ENCODE data around the gene GNB1L. TPM values are rescaled to one million over a fixed set of nuclear protein-coding genes. Genes with fewer than 3 reads are reported as not detected.
A peak's percentile ranks its signal among the peaks of the same experiment; 100 is the strongest.

The GNB1L gene
- total RNA-seq, 1 donor from 2014 or later, result 5.0 TPM

DNA sequence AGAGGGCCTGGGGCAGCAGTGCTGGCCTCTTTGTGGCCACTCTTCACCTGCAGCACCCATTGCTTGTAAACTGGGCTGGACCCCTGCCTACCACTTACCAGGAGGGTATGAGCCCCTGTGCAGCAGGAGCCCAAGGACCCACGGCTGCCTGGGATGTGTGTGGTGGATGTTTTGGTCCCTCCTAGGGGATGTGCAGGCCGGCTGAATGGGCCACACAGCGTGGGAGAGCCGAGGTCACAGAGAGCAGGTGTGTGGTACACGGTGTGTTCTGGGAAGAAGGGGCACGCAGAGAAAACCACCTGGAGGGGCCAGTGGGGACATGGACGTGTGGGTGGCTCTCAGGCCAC, 19.3 kb upstream of the GNB1L start:
- Mint-ChIP-seq H3K27ac (ENCODE audit: unreplicated experiment) (no peak overlapping the region), H3K27me3 (ENCODE audit: unreplicated experiment) (peaks cover under 1% of the 10 kb centered on the region), H3K36me3 (ENCODE audit: unreplicated experiment) (no peaks in the 10 kb centered on the region), H3K4me3 (ENCODE audit: unreplicated experiment) (no peak overlapping the region), H3K9me3 (ENCODE audit: unreplicated experiment) (peaks cover 2% of the 10 kb centered on the region), H3K4me1 (ENCODE audit: low read depth, unreplicated experiment) (no peaks in the 10 kb centered on the region)
- DNase-seq, result no peak
- TF ChIP-seq, protein P1, sequence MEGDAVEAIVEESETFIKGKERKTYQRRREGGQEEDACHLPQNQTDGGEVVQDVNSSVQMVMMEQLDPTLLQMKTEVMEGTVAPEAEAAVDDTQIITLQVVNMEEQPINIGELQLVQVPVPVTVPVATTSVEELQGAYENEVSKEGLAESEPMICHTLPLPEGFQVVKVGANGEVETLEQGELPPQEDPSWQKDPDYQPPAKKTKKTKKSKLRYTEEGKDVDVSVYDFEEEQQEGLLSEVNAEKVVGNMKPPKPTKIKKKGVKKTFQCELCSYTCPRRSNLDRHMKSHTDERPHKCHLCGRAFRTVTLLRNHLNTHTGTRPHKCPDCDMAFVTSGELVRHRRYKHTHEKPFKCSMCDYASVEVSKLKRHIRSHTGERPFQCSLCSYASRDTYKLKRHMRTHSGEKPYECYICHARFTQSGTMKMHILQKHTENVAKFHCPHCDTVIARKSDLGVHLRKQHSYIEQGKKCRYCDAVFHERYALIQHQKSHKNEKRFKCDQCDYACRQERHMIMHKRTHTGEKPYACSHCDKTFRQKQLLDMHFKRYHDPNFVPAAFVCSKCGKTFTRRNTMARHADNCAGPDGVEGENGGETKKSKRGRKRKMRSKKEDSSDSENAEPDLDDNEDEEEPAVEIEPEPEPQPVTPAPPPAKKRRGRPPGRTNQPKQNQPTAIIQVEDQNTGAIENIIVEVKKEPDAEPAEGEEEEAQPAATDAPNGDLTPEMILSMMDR (IDR thresholded peaks at IDR 0.05; ENCODE audit: partially characterized antibody, unreplicated experiment), result no peak

- Mint-ChIP-seq H3K27me3 (ENCODE audit: unreplicated experiment) (peaks cover 2% of the 10 kb centered on the region), H3K36me3 (ENCODE audit: unreplicated experiment) (no peaks in the 10 kb centered on the region), H3K27ac (ENCODE audit: unreplicated experiment) (no peak overlapping the region), H3K4me1 (ENCODE audit: low read depth, unreplicated experiment) (no peaks in the 10 kb centered on the region), H3K4me3 (ENCODE audit: unreplicated experiment) (no peak overlapping the region), H3K9me3 (ENCODE audit: unreplicated experiment) (no peaks in the 10 kb centered on the region)
- TF ChIP-seq, protein P1 (IDR thresholded peaks at IDR 0.05; ENCODE audit: partially characterized antibody, unreplicated experiment), result no peak
- peak; percentile 7 for DNase-seq
These were observed 18.7 kb upstream of the GNB1L start for GRCh38 chr22:19873138-19873959.

DNA sequence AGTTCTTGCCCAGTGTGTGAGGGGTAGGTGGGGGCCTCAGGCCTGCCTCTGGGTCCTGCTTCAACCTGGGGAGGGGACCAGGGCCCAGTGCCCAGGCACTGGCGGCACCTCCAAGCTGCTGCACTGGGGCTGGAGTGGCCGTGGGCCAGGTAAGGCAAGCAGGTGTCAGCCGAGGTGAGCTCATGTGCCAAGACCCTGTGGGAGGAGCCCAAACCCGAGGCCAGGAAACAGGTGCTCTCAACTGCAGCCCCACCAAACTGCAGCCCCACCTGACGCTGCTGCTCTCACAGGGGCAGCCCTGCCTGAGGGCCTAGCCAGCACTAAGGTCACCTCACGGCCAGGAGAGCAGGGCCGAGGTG, 18.1 kb upstream of the GNB1L start:
- H3K27me3 Mint-ChIP-seq (ENCODE audit: unreplicated experiment), result peaks cover 2% of the 10 kb centered on the region
- no peaks in the 10 kb centered on the region for H3K4me1 Mint-ChIP-seq (ENCODE audit: low read depth, unreplicated experiment)
- TF ChIP-seq, protein P1 (IDR thresholded peaks at IDR 0.05; ENCODE audit: partially characterized antibody, unreplicated experiment), result no peak
- no peak overlapping the region for H3K4me3 Mint-ChIP-seq (ENCODE audit: unreplicated experiment)
- no peak overlapping the region for H3K27ac Mint-ChIP-seq (ENCODE audit: unreplicated experiment)
- DNase-seq, result peak; percentile 13
- no peaks in the 10 kb centered on the region for H3K9me3 Mint-ChIP-seq (ENCODE audit: unreplicated experiment)
- no peaks in the 10 kb centered on the region for H3K36me3 Mint-ChIP-seq (ENCODE audit: unreplicated experiment)

- H3K27me3 Mint-ChIP-seq (ENCODE audit: unreplicated experiment), result peaks cover 2% of the 10 kb centered on the region
- H3K9me3 Mint-ChIP-seq (ENCODE audit: unreplicated experiment), result no peaks in the 10 kb centered on the region
- TF ChIP-seq, protein P1 (IDR thresholded peaks at IDR 0.05; ENCODE audit: partially characterized antibody, unreplicated experiment), result no peak
- H3K27ac Mint-ChIP-seq (ENCODE audit: unreplicated experiment), result no peak overlapping the region
- no peaks in the 10 kb centered on the region for H3K4me1 Mint-ChIP-seq (ENCODE audit: low read depth, unreplicated experiment)
- H3K36me3 Mint-ChIP-seq (ENCODE audit: unreplicated experiment), result no peaks in the 10 kb centered on the region
- DNase-seq, result peak; percentile 11
- no peak overlapping the region for H3K4me3 Mint-ChIP-seq (ENCODE audit: unreplicated experiment)
These were observed 17.4 kb upstream of the GNB1L start for GRCh38 chr22:19871845-19872778.
